GM12865 (cell line): ENCODE results near the gene ZNF346.

ENCODE experiments used
- DNase-seq: peaks from one replicate; pipeline ENCODE4 v3.0.0; 2010; ENCODE audit warnings: low read depth
- H3K4me3 ChIP-seq: 2 replicates; pipeline ENCODE4 v1.5.1; 2011; ENCODE audit warnings: mild to moderate bottlenecking, low read depth, low read length, control low read depth
- TF ChIP-seq, protein P1 (sequence below): IDR thresholded peaks from 2 replicates; pipeline ENCODE4 v1.5.1; 2011; ENCODE audit warnings: low read length, control low read depth, low read depth, inconsistent platforms; ENCODE audit not compliant: insufficient read depth; ENCODE audit errors: missing control alignments

The ZNF346 gene

DNA sequence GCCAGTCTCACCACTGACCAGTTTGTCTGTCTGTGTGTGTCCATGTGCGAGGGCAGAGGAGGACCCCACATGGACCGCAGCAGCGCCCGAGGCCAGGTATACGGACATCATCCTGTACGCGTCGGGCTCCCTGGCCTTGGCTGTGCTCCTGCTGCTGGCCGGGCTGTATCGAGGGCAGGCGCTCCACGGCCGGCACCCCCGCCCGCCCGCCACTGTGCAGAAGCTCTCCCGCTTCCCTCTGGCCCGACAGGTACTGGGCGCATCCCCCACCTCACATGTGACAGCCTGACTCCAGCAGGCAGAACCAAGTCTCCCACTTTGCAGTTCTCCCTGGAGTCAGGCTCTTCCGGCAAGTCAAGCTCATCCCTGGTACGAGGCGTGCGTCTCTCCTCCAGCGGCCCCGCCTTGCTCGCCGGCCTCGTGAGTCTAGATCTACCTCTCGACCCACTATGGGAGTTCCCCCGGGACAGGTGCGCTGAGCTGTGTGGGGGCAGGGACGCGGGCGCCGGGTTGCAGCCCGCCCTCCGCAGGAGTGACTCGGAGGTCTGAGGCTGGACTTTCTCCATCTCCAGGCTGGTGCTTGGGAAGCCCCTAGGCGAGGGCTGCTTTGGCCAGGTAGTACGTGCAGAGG lies 70.7 kb downstream of the ZNF346 start:
- DNase-seq = no peak
- TF ChIP-seq, protein P1, sequence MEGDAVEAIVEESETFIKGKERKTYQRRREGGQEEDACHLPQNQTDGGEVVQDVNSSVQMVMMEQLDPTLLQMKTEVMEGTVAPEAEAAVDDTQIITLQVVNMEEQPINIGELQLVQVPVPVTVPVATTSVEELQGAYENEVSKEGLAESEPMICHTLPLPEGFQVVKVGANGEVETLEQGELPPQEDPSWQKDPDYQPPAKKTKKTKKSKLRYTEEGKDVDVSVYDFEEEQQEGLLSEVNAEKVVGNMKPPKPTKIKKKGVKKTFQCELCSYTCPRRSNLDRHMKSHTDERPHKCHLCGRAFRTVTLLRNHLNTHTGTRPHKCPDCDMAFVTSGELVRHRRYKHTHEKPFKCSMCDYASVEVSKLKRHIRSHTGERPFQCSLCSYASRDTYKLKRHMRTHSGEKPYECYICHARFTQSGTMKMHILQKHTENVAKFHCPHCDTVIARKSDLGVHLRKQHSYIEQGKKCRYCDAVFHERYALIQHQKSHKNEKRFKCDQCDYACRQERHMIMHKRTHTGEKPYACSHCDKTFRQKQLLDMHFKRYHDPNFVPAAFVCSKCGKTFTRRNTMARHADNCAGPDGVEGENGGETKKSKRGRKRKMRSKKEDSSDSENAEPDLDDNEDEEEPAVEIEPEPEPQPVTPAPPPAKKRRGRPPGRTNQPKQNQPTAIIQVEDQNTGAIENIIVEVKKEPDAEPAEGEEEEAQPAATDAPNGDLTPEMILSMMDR = no peak
- no peak overlapping the region for H3K4me3 ChIP-seq

DNA sequence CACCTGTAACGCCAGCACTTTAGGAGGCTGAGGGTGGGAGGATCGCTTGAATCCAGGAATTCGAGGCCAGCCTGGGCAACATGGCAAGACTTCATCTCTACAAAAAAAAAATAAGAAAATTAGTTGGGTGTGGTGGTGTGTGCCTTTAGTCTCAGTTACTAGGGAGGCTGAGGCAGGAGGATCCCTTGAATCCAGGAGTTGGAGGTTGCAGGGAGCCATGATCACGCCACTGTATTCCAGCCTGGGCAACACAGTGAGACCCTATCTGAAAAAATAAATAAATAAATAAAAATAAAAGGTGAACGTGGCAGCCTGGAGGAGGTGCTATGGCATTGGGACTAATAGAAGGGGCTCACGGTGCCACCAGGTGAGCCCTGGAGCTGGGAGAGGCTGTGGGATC lies 71.3 kb downstream of the ZNF346 start:
- no peak for DNase-seq
- TF ChIP-seq, protein P1 = no peak
- H3K4me3 ChIP-seq = no peak overlapping the region

DNA sequence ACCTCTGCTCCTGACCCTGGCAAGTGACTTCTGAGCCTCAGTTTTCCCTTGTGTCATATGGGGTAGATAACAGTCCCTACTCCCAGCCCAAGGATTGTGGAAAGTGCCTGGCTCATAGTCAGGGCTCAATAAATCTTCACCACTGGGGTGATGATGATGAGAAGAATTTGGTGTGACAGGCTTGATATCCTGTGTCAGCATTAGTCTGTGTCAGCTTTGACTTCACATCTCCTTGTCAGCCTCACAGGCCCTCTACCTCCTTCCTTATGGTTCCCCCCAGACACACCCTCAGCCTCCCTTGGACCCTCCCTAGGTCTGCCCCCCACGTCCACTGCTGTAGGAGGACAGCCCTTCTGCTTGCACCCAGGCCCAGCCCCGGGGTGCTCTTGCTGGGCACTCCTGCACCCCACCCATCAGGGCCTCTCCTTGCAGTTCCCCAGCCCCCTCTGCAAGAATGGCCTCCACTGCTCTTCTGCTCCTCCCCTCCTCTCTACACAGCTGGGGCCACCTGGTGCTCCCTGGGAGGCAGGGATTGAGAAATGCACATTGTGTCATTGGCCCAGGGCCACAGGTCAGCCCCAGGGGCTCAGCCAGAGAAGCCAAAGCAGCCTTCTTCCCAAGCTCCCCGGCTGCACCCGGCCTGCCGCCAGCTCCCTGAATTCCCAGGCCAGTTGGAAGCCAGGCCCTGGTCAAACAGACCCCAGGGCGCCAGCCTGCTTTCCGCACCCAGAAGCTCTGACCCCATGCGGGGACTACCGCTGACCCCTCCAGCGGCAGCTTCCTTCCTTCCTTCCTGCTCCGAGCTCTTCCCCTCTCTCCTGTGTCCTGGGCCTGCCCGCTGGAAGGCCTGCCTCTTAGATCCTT lies 72.0 kb downstream of the ZNF346 start:
- H3K4me3 ChIP-seq = no peak overlapping the region
- TF ChIP-seq, protein P1 = no peak
- no peak for DNase-seq

DNA sequence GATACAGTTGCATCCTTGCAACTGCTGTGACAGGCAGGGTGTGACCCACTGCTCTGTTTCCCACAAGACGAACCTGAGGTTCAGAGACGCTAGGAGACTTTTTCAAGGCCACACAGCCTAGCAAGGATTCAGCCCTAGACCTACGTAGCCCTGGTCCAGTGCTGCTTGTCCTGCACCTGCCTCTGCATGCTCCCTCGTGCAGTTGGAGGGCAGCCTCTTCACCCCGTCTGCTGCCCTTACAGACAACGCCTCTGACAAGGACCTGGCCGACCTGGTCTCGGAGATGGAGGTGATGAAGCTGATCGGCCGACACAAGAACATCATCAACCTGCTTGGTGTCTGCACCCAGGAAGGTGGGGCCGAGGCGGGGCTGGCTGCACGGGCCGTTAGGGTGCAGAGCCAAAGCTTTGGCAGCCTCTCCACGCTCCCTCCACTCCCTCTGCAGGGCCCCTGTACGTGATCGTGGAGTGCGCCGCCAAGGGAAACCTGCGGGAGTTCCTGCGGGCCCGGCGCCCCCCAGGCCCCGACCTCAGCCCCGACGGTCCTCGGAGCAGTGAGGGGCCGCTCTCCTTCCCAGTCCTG lies 72.7 kb downstream of the ZNF346 start:
- TF ChIP-seq, protein P1 = no peak
- no peak for DNase-seq

DNA sequence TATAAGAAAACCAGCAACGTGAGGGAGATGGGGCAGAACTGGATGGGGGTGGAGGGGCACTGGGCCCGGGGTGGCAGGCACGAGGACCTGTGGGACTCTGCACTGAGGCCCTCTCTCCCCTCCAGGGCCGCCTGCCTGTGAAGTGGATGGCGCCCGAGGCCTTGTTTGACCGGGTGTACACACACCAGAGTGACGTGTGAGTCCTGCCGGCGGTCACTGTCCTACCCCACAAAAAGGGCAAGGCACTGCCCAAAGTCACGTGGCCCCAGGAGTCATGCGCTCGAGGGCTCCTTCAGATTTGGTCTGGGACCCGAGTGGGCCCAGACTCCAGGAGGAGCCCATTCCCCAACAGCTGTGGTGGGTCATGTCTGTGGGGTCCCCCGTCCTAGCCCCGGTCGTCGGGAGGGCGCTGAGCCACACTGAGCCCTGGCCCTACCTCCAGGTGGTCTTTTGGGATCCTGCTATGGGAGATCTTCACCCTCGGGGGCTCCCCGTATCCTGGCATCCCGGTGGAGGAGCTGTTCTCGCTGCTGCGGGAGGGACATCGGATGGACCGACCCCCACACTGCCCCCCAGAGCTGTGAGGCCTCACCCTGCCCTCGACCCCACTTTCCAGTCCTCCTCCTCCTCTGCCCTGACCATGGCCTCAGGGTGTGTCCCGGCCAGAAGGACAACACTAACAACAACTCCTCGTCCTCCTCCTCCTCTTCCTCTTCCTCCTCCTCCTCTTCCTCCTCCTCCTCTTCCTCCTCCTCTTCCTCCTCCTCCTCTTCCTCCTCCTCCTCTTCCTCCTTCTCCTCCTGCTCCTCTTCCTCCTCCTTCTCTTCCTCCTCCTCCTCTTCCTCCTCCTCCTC lies 73.9 kb downstream of the ZNF346 start:
- DNase-seq = no peak
- H3K4me3 ChIP-seq = no peak overlapping the region
- TF ChIP-seq, protein P1 = no peak

More for the DNA sequence above, 72.7 kb downstream of the ZNF346 start:
- no peak overlapping the region for H3K4me3 ChIP-seq
